Measurements from ENCODE around the gene NOL9. TPM values are rescaled to one million over a fixed set of nuclear protein-coding genes. Genes with fewer than 3 reads are reported as not detected.

Gene NOL9
- total RNA-seq, 4 donors from 2014 or later: 20.1 to 41.6 (median 23.6) TPM

DNA sequence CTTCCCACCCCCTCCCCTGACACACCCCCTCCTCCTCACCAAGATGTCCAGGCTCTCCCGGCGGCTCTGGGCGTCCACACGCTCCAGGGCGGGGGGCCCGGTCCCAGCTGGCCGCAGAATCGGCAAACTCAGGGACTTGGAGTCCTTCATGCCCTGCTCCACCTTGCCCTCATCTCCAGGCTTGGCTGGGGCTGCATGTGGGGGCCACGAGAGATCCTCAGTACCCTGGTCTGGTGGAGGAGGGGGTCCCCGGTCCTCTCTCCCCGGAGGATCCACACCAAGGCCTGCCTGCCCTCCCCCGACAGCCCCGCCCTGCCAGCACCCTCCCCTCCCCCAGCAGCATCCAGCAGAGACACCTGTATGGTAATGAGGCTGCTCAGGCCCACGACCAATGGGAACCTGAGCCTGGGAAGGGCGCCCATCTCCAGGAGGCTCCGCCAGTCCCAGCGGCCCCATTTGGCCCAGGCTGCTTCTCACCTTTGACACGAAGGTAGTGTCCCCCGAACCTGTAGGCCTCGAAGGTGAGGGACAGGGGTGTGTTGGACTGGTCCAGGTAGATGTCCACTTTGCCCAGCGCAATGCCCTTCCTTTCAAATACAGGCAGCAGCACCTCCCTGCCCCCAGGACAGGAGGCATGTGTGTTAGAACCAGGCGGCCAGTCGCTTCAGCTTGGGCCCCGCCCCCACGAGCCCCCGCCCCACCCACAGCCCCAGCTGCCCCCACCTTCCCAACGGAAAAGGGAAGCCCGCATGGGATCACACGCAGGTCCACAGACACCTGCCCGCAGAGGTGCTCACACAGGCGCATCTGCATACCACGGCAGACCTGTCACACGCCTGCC is 80.1 kb downstream of the NOL9 start:
- DNase-seq: no peak
- intact Hi-C loops (cut with DNase I): no loop called here
- WGBS, 2 donors: 87 to 89% methylated on average over 11 to 16 of the region's 33 CpGs
- no peak overlapping the region for H3K4me3 ChIP-seq (replicated peaks in 1 of 3)
- H3K36me3 ChIP-seq: peaks cover 0 to 12% of the 10 kb centered on the region in 2 donors
- TF ChIP-seq, protein P1, sequence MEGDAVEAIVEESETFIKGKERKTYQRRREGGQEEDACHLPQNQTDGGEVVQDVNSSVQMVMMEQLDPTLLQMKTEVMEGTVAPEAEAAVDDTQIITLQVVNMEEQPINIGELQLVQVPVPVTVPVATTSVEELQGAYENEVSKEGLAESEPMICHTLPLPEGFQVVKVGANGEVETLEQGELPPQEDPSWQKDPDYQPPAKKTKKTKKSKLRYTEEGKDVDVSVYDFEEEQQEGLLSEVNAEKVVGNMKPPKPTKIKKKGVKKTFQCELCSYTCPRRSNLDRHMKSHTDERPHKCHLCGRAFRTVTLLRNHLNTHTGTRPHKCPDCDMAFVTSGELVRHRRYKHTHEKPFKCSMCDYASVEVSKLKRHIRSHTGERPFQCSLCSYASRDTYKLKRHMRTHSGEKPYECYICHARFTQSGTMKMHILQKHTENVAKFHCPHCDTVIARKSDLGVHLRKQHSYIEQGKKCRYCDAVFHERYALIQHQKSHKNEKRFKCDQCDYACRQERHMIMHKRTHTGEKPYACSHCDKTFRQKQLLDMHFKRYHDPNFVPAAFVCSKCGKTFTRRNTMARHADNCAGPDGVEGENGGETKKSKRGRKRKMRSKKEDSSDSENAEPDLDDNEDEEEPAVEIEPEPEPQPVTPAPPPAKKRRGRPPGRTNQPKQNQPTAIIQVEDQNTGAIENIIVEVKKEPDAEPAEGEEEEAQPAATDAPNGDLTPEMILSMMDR (IDR thresholded peaks at IDR 0.05): no peak
- TF ChIP-seq POLR2A (IDR thresholded peaks at IDR 0.05): no peak
- H3K9me3 ChIP-seq: no peaks in the 10 kb centered on the region
- H3K4me1 ChIP-seq: no peaks in the 10 kb centered on the region
- no peak overlapping the region for H3K27ac ChIP-seq
- H3K27me3 ChIP-seq: no peaks in the 10 kb centered on the region

DNA sequence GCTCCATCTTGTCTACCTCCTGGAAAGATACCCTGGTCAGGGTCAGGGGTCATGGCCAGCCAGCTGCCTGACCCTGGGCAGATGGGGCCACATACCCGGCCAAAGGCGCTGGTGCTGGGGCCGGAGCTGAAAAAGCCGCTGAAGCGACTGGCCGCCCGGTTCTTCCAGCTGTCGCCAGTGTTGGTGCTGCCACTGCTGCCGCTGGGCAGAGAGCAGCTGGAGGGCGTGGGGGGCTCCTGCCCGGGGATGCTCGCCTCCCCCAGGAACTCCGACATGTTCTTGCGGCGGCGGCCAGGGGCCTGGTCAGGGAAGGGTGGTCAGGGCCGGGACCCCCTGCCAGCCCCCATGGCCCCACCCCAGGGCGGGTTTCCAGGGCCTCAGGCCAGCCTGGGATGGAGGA is 81.2 kb downstream of the NOL9 start:
- no peak for TF ChIP-seq POLR2A (IDR thresholded peaks at IDR 0.05)
- TF ChIP-seq, protein P1 (IDR thresholded peaks at IDR 0.05): no peak
- H3K27me3 ChIP-seq: no peaks in the 10 kb centered on the region
- no peak overlapping the region for H3K27ac ChIP-seq
- WGBS, 2 donors: 90 to 93% methylated on average over 4 to 10 of the region's 18 CpGs
- DNase-seq: no peak
- peaks cover 0 to 12% of the 10 kb centered on the region in 2 donors for H3K36me3 ChIP-seq
- intact Hi-C loops (cut with DNase I): no loop called here
- H3K9me3 ChIP-seq: no peaks in the 10 kb centered on the region
- no peaks in the 10 kb centered on the region for H3K4me1 ChIP-seq
- no peak overlapping the region for H3K4me3 ChIP-seq (replicated peaks in 1 of 3)

DNA sequence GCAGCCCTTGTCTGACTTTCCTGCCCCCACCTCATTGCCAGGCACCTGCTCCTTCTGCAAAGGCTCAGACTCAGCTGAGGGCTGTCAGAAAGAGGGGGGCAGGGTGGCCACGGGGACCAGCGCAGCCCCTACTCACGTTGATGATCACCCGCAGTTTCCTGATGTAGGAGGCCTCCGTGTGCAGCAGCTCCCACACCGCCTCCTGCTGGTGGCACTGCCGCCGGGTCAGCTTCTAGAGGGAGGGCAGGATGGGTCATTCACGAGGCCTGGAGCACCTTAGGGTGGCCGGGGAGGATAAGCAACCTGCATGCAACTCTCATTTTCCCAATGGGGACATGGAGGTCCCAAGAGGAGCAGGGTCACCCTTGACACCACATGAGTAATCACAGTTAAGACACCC is 81.9 kb downstream of the NOL9 start:
- DNase-seq: no peak
- Histone ChIP-seq H3K9me3 (no peaks in the 10 kb centered on the region), H3K4me3 (replicated peaks in 1 of 3) (no peak overlapping the region), H3K36me3 (peaks cover 0 to 12% of the 10 kb centered on the region in 2 donors), H3K27ac (no peak overlapping the region), H3K27me3 (no peaks in the 10 kb centered on the region), H3K4me1 (no peaks in the 10 kb centered on the region)
- 96 to 100% methylated on average over 2 to 8 of the region's 10 CpGs for WGBS, 2 donors
- intact Hi-C loops (cut with DNase I): no loop called here
- TF ChIP-seq, protein P1 (IDR thresholded peaks at IDR 0.05): no peak
- no peak for TF ChIP-seq POLR2A (IDR thresholded peaks at IDR 0.05)

DNA sequence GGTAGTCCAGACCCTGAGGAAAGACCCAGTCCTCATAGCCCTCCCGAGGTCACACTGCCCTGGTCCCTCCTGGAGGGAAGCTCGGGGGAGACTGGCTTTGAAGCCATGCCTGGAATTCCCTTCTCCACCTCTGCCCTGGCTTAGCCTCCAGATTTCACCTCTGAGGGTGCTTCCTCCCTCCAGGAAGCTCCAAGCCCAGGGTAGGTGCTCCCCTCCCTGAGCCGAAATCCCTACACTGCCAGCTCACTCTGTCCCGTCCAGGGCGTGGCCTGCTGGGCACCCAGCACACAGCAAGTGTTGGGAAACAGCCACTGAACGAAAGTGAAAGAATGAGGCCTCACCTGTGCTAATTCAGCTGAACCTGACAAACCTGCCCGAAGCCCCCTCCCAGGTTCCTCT is 82.3 kb downstream of the NOL9 start:
- intact Hi-C loops (cut with DNase I): no loop called here
- 85 to 92% methylated on average over 3 to 7 of the region's 7 CpGs for WGBS, 2 donors

More for the DNA sequence above, 82.3 kb downstream of the NOL9 start:
- Histone ChIP-seq H3K9me3 (no peaks in the 10 kb centered on the region), H3K36me3 (peaks cover 0 to 12% of the 10 kb centered on the region in 2 donors), H3K27me3 (no peaks in the 10 kb centered on the region), H3K27ac (no peak overlapping the region), H3K4me1 (no peaks in the 10 kb centered on the region), H3K4me3 (replicated peaks in 1 of 3) (no peak overlapping the region)
- DNase-seq: no peak
- TF ChIP-seq, protein P1 (IDR thresholded peaks at IDR 0.05): no peak
- TF ChIP-seq POLR2A (IDR thresholded peaks at IDR 0.05): no peak

Small RNAs within 50 kb of the gene (small RNA-seq; reads per million reads assigned to genes)
- not detected for gene RNU6-731P

Other genes starting within 250 kb of the NOL9 start
- 10 to 100 TPM in 1 of 4 donors, 1 to 10 TPM in 3; 3.7 to 13.4 (median 6.3) TPM for gene ACOT7, start 160.7 kb downstream of the NOL9 start, total RNA-seq
- gene HES2, start 134.6 kb downstream of the NOL9 start, total RNA-seq: not detected
- 1 to 10 TPM in 1 of 4 donors, under 1 TPM in 1, not detected in 2; 0.67 to 5.2 TPM for gene ESPN, start 129.7 kb downstream of the NOL9 start, total RNA-seq
- 10 to 100 TPM in 3 of 4 donors, 1 to 10 TPM in 1; 2.2 to 18.9 (median 10.7) TPM for gene TNFRSF25, start 88.3 kb downstream of the NOL9 start, total RNA-seq
- gene PLEKHG5, start 62.8 kb downstream of the NOL9 start, total RNA-seq: 10 to 100 TPM in 1 of 4 donors, 1 to 10 TPM in 3; 5.8 to 12.0 (median 8.4) TPM
- gene TAS1R1, start 794 bp upstream of the NOL9 start, total RNA-seq: not detected
- 10 to 100 TPM; 22.7 to 33.8 (median 29.4) TPM for gene ZBTB48, start 25.5 kb upstream of the NOL9 start, total RNA-seq
- gene KLHL21, start 48.4 kb upstream of the NOL9 start, total RNA-seq: 10 to 100 TPM; 34.9 to 68.4 (median 44.6) TPM
- 10 to 100 TPM in 1 of 4 donors, 1 to 10 TPM in 3; 7.8 to 14.1 (median 9.5) TPM for gene PHF13, start 59.2 kb upstream of the NOL9 start, total RNA-seq
- 10 to 100 TPM; 21.2 to 35.3 (median 30.5) TPM for gene THAP3, start 70.4 kb upstream of the NOL9 start, total RNA-seq
- 10 to 100 TPM; 28.2 to 45.5 (median 35.9) TPM for gene DNAJC11, start 147.3 kb upstream of the NOL9 start, total RNA-seq
- gene CAMTA1, start 230.9 kb upstream of the NOL9 start, total RNA-seq: 100 to 1,000 TPM in 2 of 4 donors, 10 to 100 TPM in 2; 63.9 to 124 (median 101) TPM